ENCODE measurements around the gene DFFA. TPM values are rescaled to one million over a fixed set of nuclear protein-coding genes. Genes with fewer than 3 reads are reported as not detected.
"Not testable (repeated sequence)": the region's sequence is repeated elsewhere in the genome, so short reads cannot be mapped to it uniquely, and the experiment has no call there.

Gene DFFA
- total RNA-seq, 1 donor from 2014 or later: 22.8 TPM

DNA sequence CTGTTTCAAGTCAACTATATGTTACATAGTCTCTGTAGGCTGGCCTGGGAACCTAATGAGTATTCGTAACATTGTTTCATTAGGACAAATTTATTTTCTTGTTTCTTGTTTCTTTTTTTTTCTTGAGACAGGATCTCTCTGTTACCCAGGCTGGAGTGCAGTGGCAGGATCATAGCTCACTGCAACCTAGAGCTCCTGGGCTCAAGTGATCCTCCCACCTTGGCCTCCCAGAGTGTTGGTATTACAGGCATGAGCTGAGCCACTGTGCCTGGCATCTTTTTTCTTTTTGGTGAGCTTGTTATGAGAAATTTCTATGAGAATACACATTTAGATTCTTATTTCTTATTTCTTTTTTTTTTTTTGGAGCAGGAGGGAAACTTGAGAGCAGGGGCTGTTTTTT is 35.3 kb downstream of the DFFA start:
- DNase-seq (ENCODE audit: low spot score): no peak
- intact Hi-C loops (cut with DNase I): no loop called here

DNA sequence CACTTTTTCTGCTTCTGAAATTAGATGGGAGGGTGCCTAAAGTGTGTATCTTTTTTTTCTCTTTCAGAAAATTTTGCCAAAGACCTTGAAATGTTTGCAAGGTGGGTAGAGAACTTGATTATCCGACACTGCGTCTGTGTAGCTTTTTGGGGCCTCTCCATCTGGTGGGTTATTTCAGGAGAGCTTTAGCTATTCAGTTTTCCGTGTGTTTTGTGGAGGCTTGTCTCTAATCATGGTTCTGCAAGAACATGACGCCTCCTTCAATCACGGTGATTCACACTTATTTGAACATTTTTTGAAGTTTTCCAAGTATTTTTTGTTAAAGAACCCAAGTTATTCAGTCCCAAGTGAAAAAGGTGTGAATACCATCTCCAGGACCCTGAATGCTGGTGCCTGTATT is 37.7 kb downstream of the DFFA start:
- intact Hi-C loops (cut with DNase I): no loop called here
- DNase-seq (ENCODE audit: low spot score): no peak

DNA sequence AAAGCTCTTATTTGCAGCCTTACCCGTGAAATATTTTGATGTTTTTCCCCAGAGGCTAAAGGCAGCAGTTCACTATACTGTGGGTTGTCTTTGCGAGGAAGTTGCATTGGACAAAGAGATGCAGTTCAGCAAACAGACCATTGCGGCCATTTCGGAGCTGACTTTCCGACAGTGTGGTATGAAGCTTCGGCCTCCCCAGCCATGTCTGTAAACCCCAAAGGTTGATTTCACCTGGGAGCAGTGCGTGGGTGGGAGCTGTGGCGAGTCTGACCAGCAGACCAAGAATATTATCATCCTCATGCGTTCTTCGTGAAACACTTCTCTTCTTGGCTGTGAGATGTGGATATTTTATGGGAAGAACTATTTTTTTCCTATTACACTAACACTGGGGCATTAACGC is 38.5 kb downstream of the DFFA start:
- DNase-seq (ENCODE audit: low spot score): no peak
- intact Hi-C loops (cut with DNase I): no loop called here

DNA sequence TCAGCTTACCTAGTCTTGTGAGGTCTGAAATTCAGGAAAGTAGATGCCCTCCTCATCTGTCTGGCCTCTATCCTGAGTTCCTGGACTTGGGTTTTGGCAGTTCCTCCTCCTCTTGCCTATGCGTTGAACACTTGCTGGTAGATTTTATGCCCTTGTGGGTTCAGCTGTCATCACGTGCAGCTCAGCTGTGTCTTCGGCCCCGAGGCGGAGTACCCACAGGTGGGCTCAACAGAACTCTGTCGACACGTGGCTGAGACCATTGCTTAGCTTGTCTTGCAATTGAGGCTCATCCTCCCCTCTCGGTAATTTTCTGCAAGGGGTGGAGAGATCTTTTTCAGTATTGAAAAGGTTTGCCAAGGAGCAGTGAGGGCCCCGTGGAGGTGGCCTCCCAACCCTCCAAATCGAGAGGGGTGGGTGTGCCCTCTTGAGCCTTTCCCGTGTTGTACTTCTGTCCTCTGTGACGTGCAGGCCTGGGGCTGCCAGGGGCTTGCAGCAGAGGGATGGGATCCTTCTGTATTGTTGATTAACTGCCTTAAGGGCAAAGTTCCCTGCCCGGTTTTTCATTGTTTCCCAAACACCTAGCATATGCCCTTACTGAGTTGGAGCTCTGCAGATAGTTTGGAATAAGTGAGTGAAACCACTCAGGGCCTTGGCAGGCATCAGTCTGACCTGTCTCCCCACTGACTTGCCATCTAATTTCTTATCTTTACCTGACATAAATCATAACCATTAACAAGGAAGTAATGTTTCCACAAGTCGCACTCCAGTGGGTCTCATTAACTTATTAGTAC is 39.2 kb downstream of the DFFA start:
- DNase-seq (ENCODE audit: low spot score): no peak
- intact Hi-C loops (cut with DNase I): no loop called here

DNA sequence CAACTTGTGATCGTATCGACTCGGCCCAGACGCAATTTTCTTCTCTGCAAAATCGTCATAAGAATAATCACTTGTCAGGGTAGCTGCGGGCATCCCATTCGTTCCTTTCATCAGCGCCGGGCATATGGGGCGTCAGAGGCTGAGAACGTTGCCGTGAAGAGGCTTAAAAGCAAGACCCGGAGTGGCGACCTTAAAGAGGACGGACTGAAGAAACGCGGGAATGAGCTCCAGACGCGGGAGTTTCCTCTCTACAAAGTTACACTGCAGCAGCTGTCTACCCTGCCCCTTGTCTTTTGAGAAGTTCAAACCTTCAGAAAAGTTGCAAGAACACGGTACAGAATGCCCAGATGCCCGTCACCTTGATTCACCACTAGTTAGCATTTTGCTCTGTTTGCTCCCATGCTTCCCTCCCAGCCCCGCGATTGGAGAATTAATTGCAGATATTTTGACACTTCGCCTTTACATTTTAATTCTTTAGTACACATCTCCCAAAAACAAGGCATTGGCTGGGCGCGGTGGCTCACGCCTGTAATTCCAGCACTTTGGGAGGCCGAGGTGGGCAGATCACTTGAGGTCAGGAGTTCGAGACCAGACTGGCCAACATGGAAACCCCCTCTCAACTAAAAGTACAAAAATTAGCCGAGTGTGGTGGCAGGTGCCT is 41.1 kb downstream of the DFFA start:
- intact Hi-C loops (cut with DNase I): loop anchor here (2.0 kb wide), 3 partner anchors 32 to 64 kb away; partner anchors contain the start of genes PEX14 and PGD
- no peak for DNase-seq (ENCODE audit: low spot score)

DNA sequence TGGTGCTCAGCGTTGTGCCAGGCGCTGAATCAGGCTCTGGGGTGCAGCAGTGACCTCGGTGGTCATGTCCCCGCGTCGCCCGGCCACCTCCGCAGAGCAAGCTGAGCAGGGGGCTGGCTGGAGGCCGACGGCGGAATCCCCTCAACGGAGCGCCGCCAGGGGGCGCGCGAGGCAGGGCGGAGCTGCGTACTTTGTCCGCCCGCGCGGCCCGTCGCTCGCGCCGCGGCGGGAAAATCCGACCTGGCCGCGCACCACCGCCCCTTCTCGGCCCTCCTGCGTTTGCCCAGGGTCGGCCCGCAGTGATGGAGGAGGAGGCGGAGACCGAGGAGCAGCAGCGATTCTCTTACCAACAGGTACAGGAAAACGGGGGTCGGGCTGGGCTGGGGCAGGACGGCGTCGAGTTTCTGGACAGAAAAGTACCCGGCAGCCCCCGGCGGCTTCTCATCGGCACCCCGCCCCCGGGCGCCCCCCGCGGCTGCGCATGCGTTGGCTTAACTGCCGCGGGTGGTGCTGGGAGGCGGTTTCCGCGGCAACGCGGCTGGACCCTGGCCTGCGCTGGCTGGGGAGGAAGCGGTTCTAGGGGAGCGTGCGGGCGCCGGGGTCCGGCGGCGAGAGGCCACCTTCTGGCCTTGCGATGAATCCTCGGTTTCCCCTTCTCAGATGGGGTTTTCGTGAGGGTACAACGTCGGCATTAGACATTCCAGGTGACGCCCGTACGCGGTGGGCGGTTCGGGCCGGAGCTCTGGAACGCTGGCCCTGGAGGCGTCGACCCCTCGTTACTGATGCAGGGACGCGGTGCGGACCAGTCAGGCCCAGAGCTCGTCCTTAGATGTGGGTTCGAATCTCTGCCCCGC is 41.9 kb downstream of the DFFA start, which contains the start of gene CENPS:
CENPS (plus strand) TSS at position 218 of the 854 bp plus-strand sequence; CDS start at position 303, 85 bp downstream.
- intact Hi-C loops (cut with DNase I): loop anchor here (2.0 kb wide), 3 partner anchors 32 to 64 kb away; partner anchors contain the start of genes PEX14 and PGD

DNA sequence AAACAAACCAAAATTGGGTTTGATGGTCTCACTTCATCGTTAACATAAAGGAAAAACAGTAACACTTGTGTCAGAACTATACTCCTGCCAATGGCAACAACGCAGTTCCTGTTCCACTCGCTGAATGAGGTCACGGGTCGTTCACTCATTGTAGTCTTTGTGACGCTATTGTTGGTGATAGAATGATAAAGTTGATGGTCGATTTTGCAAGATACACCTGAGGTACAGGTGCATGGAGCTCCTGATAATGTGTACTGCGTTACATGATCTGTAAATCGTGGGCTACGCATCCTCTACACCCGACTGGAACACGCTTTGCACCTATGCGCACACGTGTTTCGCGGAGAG is 42.5 kb downstream of the DFFA start:
- intact Hi-C loops (cut with DNase I): loop anchor here (2.0 to 10.0 kb wide), 5 partner anchors 31 to 555 kb away; partner anchors contain the start of genes LZIC, NMNAT1, PEX14 and PGD

More for the DNA sequence above, 41.9 kb downstream of the DFFA start, which contains the start of gene CENPS:
- DNase-seq (ENCODE audit: low spot score): peak; percentile 94

DNA sequence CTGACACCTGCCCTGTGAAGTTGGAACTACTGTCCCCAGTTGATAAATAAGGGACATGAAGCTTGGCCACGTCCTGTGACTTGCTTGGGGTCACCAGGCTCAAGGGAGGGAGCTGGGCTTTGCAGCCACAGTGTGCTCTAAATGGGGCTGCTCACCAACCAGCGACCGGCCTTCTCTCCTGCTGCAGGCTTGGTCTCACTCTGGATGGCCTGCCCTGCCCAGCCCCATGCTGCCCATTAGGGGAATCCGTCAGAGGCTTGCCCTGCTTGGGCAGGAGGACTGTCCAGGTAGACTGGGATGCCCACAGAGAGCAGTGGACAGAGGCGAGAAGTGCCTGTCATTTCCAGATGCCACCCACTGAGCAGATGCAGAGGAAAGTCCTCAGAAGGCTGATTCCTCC is 43.3 kb downstream of the DFFA start:
- DNase-seq (ENCODE audit: low spot score): no peak
- intact Hi-C loops (cut with DNase I): loop anchor here (1.0 to 10.0 kb wide), 3 partner anchors 52 to 554 kb away; partner anchors contain the start of genes LZIC and NMNAT1

More for the DNA sequence above, 42.5 kb downstream of the DFFA start:
- no peak for DNase-seq (ENCODE audit: low spot score)

DNA sequence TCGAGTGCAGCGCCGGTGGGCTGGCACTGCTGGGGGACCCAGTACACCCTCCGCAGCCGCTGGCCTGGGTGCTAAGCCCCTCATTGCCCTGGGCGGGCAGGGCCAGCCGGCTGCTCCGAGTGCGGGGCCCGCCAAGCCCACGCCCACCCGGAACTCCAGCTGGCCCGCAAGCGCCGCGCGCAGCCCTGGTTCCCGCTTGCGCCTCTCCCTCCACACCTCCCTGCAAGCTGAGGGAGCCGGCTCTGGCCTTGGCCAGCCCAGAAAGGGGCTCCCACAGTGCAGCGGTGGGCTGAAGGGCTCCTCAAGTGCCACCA is 45.8 kb downstream of the DFFA start:
- intact Hi-C loops (cut with DNase I): loop anchor here (10.0 kb wide), 2 partner anchors 482 to 552 kb away; partner anchors contain the start of genes LZIC and NMNAT1
- not testable (repeated sequence) for DNase-seq (ENCODE audit: low spot score)

DNA sequence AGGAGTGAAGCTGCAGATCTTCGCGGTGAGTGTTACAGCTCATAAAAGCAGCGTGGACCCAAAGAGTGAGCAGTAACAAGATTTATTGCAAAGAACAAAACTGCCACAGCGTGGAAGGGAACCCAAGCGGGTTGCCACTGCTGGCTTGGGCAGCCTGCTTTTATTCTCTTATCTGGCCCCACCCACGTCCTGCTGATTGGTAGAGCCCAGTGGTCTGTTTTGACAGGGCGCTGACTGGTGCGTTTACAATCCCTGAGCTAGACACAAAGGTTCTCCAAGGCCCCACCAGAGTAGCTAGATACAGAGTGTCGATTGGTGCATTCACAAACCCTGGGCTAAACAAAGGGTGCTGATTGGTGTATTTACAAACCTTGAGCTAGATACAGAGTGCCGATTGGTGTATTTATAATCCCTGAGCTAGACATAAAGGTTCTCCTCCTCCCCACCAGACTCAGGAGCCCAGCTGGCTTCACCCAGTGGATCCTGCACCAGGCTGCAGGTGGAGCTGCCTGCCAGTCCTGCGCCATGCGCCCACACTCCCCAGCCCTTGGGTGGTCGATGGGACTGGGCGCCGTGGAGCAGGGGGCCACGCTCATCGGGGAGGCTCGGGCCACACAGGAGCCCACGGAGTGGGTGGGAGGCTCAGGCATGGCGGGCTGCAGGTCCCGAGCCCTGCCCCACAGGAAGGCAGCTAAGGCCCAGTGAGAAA is 46.3 kb downstream of the DFFA start:
- intact Hi-C loops (cut with DNase I): loop anchor here (10.0 kb wide), 2 partner anchors 481 to 551 kb away; partner anchors contain the start of genes LZIC and NMNAT1
- not testable (repeated sequence) for DNase-seq (ENCODE audit: low spot score)

DNA sequence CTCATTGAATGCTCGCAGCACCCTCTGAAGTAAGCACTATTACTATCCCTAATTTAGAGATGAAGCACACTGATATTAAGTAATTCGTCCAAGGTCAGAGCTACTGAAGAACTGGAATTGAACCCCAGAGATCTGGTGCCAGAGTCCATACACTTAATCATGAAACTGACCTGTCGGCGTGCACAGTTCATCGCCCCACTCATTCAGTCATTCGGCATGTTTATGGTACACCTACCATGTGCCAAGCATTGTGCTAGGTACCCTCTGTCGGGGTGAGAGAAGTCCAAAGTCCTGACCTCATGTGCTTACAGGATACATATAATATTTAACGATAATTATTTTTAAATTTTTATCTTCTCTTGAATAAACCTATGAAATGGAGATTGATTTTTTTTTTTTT is 47.7 kb downstream of the DFFA start:
- intact Hi-C loops (cut with DNase I): loop anchor here (10.0 kb wide), 2 partner anchors 480 to 550 kb away; partner anchors contain the start of genes LZIC and NMNAT1
- DNase-seq (ENCODE audit: low spot score): no peak

DNA sequence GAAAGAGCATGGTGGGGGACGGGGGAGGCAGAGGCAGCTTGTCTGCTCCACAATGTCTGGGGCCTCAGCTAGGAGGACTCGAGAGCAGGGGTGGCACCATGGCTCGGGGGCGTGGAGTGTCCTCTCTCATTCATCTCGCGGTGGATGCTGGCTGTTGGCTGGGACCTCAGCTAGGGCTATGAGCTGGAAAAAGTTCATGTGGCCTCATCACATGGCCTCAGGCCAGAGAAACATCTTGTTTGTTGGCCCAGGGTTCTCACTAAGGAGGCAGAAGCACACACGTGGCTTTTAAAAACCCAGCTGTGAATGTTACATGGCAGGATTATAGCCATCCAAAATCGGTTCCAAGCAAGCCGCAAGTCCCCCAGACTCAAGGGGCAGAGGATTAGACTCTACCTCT is 48.3 kb downstream of the DFFA start:
- DNase-seq (ENCODE audit: low spot score): no peak
- intact Hi-C loops (cut with DNase I): loop anchor here (10.0 kb wide), 2 partner anchors 479 to 549 kb away; partner anchors contain the start of genes LZIC and NMNAT1

DNA sequence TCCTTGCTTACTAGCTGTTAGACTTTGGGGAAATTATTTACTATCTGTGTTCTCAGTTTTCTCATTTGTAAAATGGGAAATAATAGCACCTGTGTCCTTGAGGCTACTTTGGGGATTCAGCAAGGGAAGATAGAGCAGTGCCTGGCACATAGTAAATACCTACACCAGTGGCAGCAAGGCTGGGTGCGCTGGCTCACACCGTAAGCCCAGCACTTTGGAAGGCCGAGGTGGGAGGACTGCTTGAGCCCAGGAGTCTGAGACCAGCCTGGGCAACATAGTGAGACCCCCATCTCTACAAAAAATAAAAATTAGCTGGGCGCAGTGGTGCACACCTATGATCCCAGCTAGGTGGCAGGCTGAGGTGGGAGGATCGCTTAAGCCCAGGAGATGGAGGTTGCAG is 50.7 kb downstream of the DFFA start:
- intact Hi-C loops (cut with DNase I): loop anchor here (10.0 kb wide), 2 partner anchors 477 to 547 kb away; partner anchors contain the start of genes LZIC and NMNAT1
- DNase-seq (ENCODE audit: low spot score): no peak

DNA sequence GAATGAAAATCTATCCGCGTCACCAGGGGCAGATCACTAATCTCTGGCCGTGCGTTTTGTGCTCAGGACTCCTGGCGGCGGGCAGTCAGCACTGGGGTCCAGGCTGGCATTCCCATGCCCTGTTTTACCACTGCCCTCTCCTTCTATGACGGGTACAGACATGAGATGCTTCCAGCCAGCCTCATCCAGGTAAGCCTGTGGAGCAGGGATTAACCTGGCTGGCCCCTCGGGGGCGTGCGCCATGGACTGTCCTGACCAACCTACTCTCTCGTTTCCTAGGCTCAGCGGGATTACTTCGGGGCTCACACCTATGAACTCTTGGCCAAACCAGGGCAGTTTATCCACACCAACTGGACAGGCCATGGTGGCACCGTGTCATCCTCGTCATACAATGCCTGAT is 53.0 kb downstream of the DFFA start:
- DNase-seq (ENCODE audit: low spot score): no peak
- intact Hi-C loops (cut with DNase I): no loop called here

DNA sequence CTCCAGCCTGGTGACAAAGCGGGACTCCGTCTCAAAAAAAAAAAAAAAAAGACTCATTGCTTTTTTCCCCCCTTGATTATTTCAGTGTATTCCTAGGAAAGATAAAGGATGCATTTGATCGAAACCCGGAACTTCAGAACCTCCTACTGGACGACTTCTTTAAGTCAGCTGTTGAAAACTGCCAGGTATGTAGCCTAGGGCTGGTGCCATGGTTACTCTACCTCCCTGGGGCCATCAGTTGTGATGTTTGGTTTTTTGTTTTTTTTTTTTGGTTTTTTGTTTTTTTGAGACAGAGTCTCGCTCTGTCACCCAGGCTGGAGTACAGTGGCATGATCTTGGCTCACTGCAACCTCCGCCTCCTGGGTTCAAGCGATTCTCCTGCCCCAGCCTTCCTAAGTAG is 53.6 kb downstream of the DFFA start:
- intact Hi-C loops (cut with DNase I); DNase-seq (ENCODE audit: low spot score): not testable (repeated sequence)

DNA sequence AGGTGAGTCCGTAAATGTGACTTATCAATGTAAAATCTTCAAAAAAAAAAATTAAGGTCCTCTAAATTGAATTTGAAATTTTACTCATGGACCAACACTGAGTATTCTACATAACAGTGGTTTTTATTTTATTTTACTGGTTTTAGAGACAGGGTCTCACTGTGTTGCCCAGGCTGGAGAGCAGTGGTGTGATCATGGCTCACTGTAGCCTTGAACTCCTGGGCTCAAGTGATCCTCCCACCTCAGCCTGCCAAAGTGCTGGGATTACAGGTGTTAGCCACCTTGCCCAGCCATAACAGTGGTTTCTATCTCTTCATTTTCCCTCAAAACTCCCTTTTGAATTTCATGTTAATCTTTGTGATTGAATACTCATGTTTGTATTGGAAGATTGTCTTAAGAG is 56.4 kb downstream of the DFFA start:
- DNase-seq (ENCODE audit: low spot score); intact Hi-C loops (cut with DNase I): not testable (repeated sequence)

DNA sequence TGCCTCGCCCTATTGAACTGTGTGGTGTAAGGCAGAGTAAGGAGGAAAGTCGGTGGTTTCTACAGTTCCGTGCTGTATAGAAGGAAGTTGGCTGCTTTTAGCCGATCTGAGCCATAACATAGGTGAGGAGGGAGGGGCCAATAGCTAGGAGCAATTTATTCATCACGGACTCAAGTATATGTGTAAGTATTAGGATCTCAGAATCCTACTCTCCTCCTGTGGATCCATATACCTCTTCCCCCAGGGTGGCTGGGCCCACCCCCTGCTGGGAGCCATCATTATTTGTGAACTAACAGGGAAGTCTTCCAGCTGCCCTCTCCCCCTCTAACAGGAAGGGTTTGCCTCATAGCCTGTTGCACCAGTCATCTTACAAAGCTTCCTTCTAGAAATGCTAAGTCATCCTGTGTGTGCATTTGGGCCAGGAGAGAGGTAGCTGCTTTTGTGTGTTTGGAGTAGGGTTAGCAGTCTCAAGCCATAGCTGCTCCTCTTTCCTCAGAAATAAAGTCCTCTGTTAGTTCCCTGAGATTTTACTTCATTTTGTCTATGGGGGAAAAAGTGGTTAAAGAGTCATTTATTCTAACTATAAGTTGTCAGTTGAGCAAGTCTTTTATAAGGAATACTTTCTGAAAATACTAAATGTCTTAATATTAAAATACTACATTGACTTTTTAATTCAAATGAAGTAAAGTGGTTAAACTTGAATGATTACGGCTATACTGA is 57.0 kb downstream of the DFFA start:
- DNase-seq (ENCODE audit: low spot score): peak; percentile 81

DNA sequence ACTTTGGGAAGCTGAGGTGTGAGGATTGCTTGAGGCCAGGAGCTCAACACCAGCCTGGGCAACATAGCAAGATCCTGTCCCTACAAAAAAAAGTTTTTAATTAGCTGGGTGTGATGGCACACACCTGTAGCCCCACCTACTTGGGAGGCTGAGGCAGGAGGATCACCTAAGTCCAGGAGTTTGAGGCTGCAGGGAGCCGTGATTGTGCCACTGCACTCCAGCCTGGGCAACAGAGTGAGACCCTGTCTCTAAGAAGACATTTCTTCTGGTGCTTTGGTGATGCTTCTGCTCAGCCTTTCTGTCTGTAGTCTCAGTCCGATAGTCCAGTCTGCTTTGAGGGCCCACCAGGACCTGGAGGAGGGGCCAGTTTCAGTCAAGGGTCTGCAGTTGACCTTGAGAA is 65.1 kb downstream of the DFFA start:
- no peak for DNase-seq (ENCODE audit: low spot score)
- intact Hi-C loops (cut with DNase I): no loop called here

More for the DNA sequence above, 57.0 kb downstream of the DFFA start:
- intact Hi-C loops (cut with DNase I): no loop called here

Data from cardiac septum (tissue), 1 donor.